NCI-H2107 treated with DMSO at 0.1 percent for 48 hours (cell line): ENCODE measurements around the gene MAP3K5.
A peak's percentile ranks its signal among the peaks of the same experiment; 100 is the strongest.
"Not testable (repeated sequence)": the region's sequence is repeated elsewhere in the genome, so short reads cannot be mapped to it uniquely, and the experiment has no call there.

Source experiments
- DNase-seq: peaks from one replicate; lab custom pipeline; 2025; ENCODE audit not compliant: unreplicated experiment; lab: John Stamatoyannopoulos, UW

Gene MAP3K5

GRCh38 chr6:136793363-136793762 is 1.1 kb upstream of the MAP3K5 start:
- no peak for DNase-seq

- DNase-seq: no peak
Observed at GRCh38 chr6:136792095-136792409, 225 bp downstream of the MAP3K5 start.

GRCh38 chr6:136791296-136792094 is 782 bp downstream of the MAP3K5 start:
- peak; percentile 3 for DNase-seq

- DNase-seq: no peak
Observed at GRCh38 chr6:136790411-136791295, 1.6 kb downstream of the MAP3K5 start.

- DNase-seq: not testable (repeated sequence)
Observed at GRCh38 chr6:136789440-136789839, 2.8 kb downstream of the MAP3K5 start.

GRCh38 chr6:136788069-136788902 is 4.0 kb downstream of the MAP3K5 start:
- no peak for DNase-seq

- DNase-seq: no peak
Observed at GRCh38 chr6:136787726-136788068, 4.6 kb downstream of the MAP3K5 start.

- DNase-seq: no peak
Observed at GRCh38 chr6:136786658-136787057, 5.6 kb downstream of the MAP3K5 start.

GRCh38 chr6:136784910-136785746 is 7.1 kb downstream of the MAP3K5 start:
- DNase-seq: no peak

- DNase-seq: no peak
Observed at GRCh38 chr6:136784271-136784664, 8.0 kb downstream of the MAP3K5 start.

- DNase-seq: no peak
Observed at GRCh38 chr6:136783495-136784270, 8.6 kb downstream of the MAP3K5 start.

GRCh38 chr6:136783021-136783420 is 9.3 kb downstream of the MAP3K5 start:
- DNase-seq: no peak

- no peak for DNase-seq
Observed at GRCh38 chr6:136782021-136782770, 10.1 kb downstream of the MAP3K5 start.

GRCh38 chr6:136780972-136781371 is 11.3 kb downstream of the MAP3K5 start:
- no peak for DNase-seq

GRCh38 chr6:136779682-136780081 is 12.6 kb downstream of the MAP3K5 start:
- DNase-seq: no peak

GRCh38 chr6:136777651-136778050 is 14.6 kb downstream of the MAP3K5 start:
- no peak for DNase-seq

- DNase-seq: no peak
Observed at GRCh38 chr6:136775548-136775947, 16.7 kb downstream of the MAP3K5 start.

GRCh38 chr6:136775081-136775480 is 17.2 kb downstream of the MAP3K5 start:
- no peak for DNase-seq
